ENCODE results near the gene STX7.

DNA sequence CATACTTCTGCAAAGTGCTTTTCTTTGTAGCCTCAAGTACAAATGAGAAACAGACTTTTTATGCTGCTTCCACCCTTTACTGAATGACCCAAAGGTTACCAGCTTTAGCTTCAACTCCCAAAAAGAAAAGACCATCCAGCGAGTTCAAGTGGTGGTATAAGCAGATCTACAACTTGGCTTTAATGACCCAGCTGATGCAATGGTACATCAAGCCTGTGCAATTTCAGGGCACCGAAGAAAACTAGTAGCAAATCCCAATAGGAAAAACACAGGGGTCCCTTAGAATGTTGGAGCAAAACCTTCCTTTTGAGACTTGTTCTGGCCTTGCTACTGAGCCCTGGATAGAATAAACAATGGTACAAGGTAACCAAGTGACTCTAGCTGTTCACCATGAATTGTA is 33.8 kb downstream of the STX7 start:
- TF ChIP-seq RARB (CRISPR knock-in tag; IDR thresholded peaks at IDR 0.05), result no peak
- no peak for TF ChIP-seq PATZ1 (CRISPR knock-in tag; IDR thresholded peaks at IDR 0.05; ENCODE audit: borderline replicate concordance)
- TF ChIP-seq ZNF70 (CRISPR knock-in tag; IDR thresholded peaks at IDR 0.05), result no peak
- no peak for TF ChIP-seq SNAI2 (CRISPR knock-in tag; IDR thresholded peaks at IDR 0.05)
- TF ChIP-seq CSRNP3 (CRISPR knock-in tag; IDR thresholded peaks at IDR 0.05), result no peak
- TF ChIP-seq ARNTL (CRISPR knock-in tag; IDR thresholded peaks at IDR 0.05; ENCODE audit: borderline replicate concordance, low read depth), result no peak
- TF ChIP-seq ZFP30 (CRISPR knock-in tag; IDR thresholded peaks at IDR 0.05), result no peak
- TF ChIP-seq ZFP3 (CRISPR knock-in tag; IDR thresholded peaks at IDR 0.05), result no peak

Measured in SK-N-SH treated with all-trans-retinoic acid at 6 μM for 48 hours (cell line).